ENCODE data around the gene ARFGAP3. TPM values are rescaled to one million over a fixed set of nuclear protein-coding genes. Genes with fewer than 3 reads are reported as not detected.

ARFGAP3 gene
- total RNA-seq, 2 donors from 2014 or later: 52.9 to 68.9 TPM

GRCh38 chr22:42794551-42795510 is 62.2 kb downstream of the ARFGAP3 start:
- H3K27ac ChIP-seq: no peak overlapping the region
- no peak for DNase-seq (ENCODE audit: low spot score)
- TF ChIP-seq CTCF (IDR thresholded peaks at IDR 0.05): no peak
- peaks cover 0 to 14% of the 10 kb centered on the region in 2 donors for H3K4me1 ChIP-seq (ENCODE audit: control insufficient read depth in 1 of 2, low read depth in 2 of 2)
- peaks cover 22% of the 10 kb centered on the region for H3K36me3 ChIP-seq
- H3K4me3 ChIP-seq: no peak overlapping the region
- H3K27me3 ChIP-seq (replicated peaks; ENCODE audit: insufficient read depth): no peaks in the 10 kb centered on the region
- no peaks in the 10 kb centered on the region for H3K9me3 ChIP-seq
- no peak for ATAC-seq (ENCODE audit: insufficient number of reproducible peaks, low FRiP score, low read depth)

- no peak for ATAC-seq (ENCODE audit: insufficient number of reproducible peaks, low FRiP score, low read depth)
- Histone ChIP-seq H3K27me3 (replicated peaks; ENCODE audit: insufficient read depth) (no peaks in the 10 kb centered on the region), H3K4me3 (no peak overlapping the region), H3K4me1 (ENCODE audit: control insufficient read depth in 1 of 2, low read depth in 2 of 2) (peaks cover 0 to 14% of the 10 kb centered on the region in 2 donors), H3K27ac (no peak overlapping the region), H3K9me3 (no peaks in the 10 kb centered on the region), H3K36me3 (peaks cover 15% of the 10 kb centered on the region)
- DNase-seq (ENCODE audit: low spot score): no peak
- no peak for TF ChIP-seq CTCF (IDR thresholded peaks at IDR 0.05)
Measured at GRCh38 chr22:42793848-42794405, 63.1 kb downstream of the ARFGAP3 start.

- no peak for ATAC-seq (ENCODE audit: insufficient number of reproducible peaks, low FRiP score, low read depth)
- H3K27ac ChIP-seq: no peak overlapping the region
- DNase-seq (ENCODE audit: low spot score): no peak
- peaks cover 11% of the 10 kb centered on the region for H3K36me3 ChIP-seq
- H3K4me3 ChIP-seq: no peak overlapping the region
- TF ChIP-seq CTCF (IDR thresholded peaks at IDR 0.05): no peak
- no peaks in the 10 kb centered on the region for H3K27me3 ChIP-seq (replicated peaks; ENCODE audit: insufficient read depth)
- H3K9me3 ChIP-seq: no peaks in the 10 kb centered on the region
- peaks cover 0 to 14% of the 10 kb centered on the region in 2 donors for H3K4me1 ChIP-seq (ENCODE audit: control insufficient read depth in 1 of 2, low read depth in 2 of 2)
Measured at GRCh38 chr22:42792909-42793847, 63.9 kb downstream of the ARFGAP3 start.

- ATAC-seq (ENCODE audit: insufficient number of reproducible peaks, low FRiP score, low read depth) (no peak), DNase-seq (ENCODE audit: low spot score) (no peak)
- no peak for TF ChIP-seq CTCF (IDR thresholded peaks at IDR 0.05)
- H3K9me3 ChIP-seq: no peaks in the 10 kb centered on the region
- H3K36me3 ChIP-seq: peaks cover 6% of the 10 kb centered on the region
- H3K27ac ChIP-seq: no peak overlapping the region
- no peaks in the 10 kb centered on the region for H3K27me3 ChIP-seq (replicated peaks; ENCODE audit: insufficient read depth)
- no peak overlapping the region for H3K4me3 ChIP-seq
- H3K4me1 ChIP-seq (ENCODE audit: control insufficient read depth in 1 of 2, low read depth in 2 of 2): peaks cover 0 to 14% of the 10 kb centered on the region in 2 donors
Measured at GRCh38 chr22:42792453-42792908, 64.6 kb downstream of the ARFGAP3 start.
